T-helper 1 cell (primary cell): Measurements from ENCODE around the gene KCP.

Experiments used
- DNase-seq, 5 donors: peaks; one replicate each; pipeline ENCODE4 v3.0.0-alpha.2; 2012 to 2020

Gene KCP

GRCh38 chr7:128938544-128939074 is 28.1 kb upstream of the KCP start:
- DNase-seq = no peak

- DNase-seq = no peak
These were observed 27.4 kb upstream of the KCP start, which contains the start of gene IRF5 for GRCh38 chr7:128937647-128938543. Gene IRF5 (plus strand): TSS chr7:128937927. CDS start chr7:128942082, 4,155 bp downstream.

DNA sequence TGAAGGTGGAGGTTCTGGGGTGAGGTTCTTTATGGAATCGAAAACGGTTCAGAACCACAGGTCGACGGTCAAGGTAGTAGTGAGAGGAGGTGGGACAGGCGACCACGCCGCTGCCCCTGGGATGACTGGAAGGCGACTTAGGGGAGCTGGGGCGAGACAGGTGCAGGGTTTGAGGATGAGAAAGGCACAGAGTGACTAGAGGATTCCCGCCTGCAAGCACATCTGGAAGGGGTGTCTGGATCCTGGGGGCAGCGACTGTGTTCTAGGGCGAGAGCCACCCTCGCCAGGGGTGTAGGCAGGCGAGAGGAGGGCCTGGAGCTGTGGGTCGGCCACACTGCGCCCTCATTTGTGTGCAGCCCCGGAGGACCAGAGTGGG is 26.8 kb upstream of the KCP start:
- DNase-seq = no peak

DNA sequence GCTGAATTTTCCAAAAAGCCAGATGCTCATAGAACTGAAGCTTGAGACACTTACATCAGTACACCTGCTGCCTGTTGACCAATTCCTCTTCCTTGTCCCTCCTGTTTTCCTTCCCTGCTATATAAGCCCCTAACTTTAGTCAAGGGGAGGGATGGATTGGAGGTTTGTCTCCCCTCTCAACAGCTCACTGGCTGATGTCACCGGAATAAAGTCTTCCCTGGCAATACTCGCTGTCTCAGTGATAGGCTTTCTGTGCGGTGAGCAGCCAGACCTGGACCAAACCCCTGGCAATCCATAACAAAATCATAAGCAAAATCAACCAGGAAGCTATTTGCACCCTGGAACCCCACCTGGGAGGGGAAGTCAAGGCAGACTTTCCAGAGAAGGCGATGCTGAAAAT is 26.3 kb upstream of the KCP start:
- no peak for DNase-seq

GRCh38 chr7:128935342-128935730 is 24.8 kb upstream of the KCP start:
- DNase-seq = no peak

DNA sequence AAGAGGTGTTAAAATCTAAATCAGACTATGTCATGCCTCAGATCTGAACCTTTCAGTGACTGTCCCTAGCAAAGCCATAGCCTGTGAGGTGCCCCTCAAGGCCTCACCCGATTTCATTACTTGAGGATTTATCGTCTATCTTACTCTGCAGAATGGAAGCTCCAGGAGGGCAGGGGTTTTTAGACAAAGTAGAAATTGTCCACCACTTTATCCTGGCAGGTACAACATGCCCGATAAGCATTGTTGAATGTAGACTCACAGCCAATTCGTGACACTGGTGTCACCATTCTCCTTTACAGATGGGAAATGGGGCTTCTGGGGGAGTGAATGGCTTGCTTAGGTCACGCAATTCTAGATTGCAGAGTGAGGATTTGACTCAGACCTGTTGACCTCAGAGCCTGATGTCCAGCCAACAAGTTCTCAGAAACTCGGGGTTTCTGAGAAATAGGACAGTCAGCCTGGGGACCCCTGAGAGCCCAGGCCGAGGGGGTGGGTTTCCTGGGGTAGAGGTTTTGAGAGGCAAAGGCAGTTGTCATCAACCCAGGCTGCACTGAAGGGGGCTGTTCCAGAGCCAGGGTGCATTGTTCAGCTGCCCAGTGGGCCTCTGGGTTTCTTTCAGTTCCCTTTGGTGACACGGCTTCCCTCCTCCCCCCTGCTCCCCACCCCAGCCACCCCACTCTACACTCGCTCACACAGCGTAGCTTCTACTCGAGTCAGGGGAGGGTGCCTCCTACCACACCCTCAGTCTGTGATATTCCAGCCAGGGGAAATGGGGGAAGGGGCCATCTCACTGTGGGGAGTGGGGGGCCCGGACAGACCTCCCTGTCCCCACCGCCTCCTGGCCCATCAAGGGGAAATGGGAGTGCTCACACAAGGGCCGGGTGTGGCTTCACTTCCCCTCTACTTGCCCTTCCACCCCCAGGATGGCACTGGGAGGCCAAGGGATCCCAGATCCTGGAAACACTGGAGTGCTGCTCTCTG is 24.1 kb upstream of the KCP start:
- DNase-seq = no peak

- DNase-seq = peak in 2 of 5 donors; percentile 34 to 79
These were observed 22.8 kb upstream of the KCP start for GRCh38 chr7:128933180-128933891.

- no peak for DNase-seq
These were observed 22.3 kb upstream of the KCP start for GRCh38 chr7:128932862-128933179.

DNA sequence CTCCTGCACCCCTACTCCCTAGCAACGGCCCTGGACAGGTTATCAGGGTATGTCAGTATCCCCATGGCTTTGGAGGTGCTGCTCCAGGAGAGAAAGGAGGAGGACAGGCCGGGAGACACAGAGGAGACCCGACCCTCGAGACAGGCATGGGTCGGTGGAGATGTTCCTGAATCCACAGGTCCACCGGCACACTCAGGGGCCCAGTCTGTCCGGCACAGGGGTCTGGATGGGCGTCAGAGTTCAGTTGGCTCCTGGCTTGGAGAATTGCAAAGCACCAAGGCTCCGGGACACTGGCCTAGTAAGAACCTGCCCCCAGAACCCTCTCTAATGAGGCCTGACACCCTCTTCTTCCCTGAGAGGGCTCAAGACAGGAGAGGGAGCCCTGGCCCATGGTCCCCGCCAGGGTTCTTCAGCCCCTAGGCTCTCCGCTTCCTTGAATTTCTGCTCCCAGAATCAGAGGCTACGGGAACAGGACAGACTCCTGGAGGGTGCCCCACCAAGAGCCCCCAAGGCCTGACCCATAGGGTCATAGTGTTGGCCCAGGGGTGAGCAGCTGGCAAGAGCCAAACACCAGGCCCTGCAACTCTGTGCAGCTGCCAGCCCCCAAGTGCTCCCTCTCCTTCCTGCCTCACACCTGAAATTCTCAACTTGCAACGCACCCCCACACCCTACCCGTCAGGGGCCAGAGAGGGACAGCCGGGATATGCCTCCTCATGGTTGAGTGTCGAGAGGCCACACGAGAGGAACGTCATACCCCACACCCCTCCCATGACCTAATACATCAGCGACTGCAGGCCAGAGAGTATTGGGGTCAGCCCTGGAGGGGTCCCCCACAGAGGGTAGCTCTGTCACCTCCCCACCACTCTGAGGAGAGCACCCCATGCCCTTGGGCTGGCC is 21.7 kb upstream of the KCP start:
- DNase-seq = no peak

DNA sequence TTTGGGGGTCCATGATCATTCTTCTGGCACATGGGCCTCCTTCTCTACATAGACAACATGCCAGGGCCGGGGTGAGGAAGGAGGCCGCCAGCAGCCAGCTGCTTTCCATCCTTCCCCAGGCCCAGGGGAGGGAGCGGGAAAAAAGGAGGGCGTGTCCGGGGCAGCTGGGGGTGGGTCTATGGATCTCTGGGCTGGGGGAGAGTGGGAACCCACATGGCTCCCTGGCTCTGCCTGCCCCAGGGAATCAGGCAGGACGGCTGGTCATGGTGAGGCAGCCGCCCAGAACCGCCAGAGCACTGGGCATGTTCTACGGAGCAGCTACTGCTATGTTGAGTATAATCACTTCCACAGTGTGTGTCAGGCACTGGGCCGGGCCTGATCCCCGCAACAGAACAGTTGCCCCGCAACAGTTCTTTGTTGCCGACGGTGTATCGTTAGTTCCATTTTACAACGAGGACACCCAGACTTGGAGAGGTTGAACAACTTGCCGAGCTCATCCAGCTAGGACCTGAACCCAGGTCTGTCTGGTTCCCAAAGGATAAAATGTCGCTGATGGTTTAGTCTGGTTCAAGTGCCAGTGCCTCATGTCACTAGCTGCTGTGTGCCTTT is 20.8 kb upstream of the KCP start:
- no peak for DNase-seq

GRCh38 chr7:128928882-128929788 is 18.6 kb upstream of the KCP start:
- DNase-seq = no peak

- DNase-seq = no peak
These were observed 17.8 kb upstream of the KCP start for GRCh38 chr7:128928159-128928813.

- DNase-seq = no peak
These were observed 14.4 kb upstream of the KCP start for GRCh38 chr7:128924707-128925588.

GRCh38 chr7:128923411-128923800 is 12.9 kb upstream of the KCP start:
- DNase-seq = no peak

DNA sequence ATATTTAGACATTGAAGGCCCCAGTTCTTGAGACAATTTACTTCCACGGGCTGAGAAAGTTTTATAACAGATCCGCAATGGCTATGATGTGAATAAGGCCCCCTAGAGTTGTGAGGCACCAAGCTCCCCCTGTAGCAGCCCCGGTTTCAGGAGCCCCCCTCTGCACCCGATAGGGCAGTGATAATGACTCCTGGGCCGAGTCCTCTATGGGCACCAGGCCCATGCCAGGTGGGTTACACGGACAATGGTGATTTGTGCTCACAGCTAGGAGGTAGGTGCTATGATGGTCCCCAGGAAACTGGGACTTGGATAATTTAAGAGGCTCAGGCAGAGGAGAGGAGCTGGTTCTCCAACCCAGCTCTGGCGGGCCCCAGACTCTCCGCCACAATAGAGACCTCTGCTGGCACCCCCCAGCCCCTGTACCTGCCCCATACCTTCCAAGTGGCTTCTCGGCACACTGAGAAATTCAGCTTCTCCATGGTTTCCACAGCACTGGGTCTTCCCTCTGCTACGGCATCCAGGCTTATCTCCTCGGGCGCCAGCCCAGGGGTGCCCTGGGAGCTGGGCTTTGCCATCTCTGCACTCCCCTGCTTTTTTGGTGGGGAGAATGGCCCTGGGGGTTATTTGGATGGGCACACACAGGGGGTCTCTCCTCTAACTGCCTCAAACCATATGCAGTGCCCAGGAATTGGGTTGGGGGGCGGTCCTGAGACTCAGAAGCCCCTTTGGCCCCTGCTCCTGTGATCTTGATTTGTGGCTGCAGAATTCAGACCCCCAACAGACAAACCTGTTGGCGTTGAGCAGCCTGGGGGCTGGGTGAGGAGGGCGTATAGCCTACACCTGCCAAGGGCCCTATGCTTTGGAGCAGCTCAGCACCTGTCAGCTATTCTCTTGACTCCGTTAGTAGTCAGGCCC is 12.2 kb upstream of the KCP start:
- no peak for DNase-seq

GRCh38 chr7:128921866-128922440 is 11.4 kb upstream of the KCP start:
- no peak for DNase-seq
